Uterus (tissue), 4 donors: ENCODE measurements around the gene VARS2. TPM values are rescaled to one million over a fixed set of nuclear protein-coding genes. Genes with fewer than 3 reads are reported as not detected.
A peak's percentile ranks its signal among the peaks of the same experiment; 100 is the strongest.

Experiments
- DNase-seq, 2 donors: peaks; one replicate each; pipeline ENCODE4 v3.0.0-alpha.2; 2019 to 2020
- H3K27ac ChIP-seq, 2 donors: fragments of 200-600 bp; sonication (generic); 1 replicate in 1 of 2; 2 replicates in 1 of 2; pipeline ENCODE4 v1.5.1; 2016 to 2018
- H3K27me3 ChIP-seq, 2 donors: fragments of 200-600 bp; sonication (generic); one replicate each; pipeline ENCODE4 v1.5.1; 2018 to 2019; ENCODE audit warnings: control low read depth in 1 of 2
- H3K36me3 ChIP-seq, 2 donors: fragments of 200-600 bp; sonication (generic); one replicate each; pipeline ENCODE4 v1.5.1; 2019; ENCODE audit warnings: control low read depth in 1 of 2
- H3K4me1 ChIP-seq, 2 donors: fragments of 200-600 bp; sonication (generic); one replicate each; pipeline ENCODE4 v1.5.1; 2018 to 2019; ENCODE audit warnings: control low read depth in 1 of 2
- H3K4me3 ChIP-seq, 2 donors: fragments of 200-600 bp; sonication (generic); 1 replicate in 1 of 2; 2 replicates in 1 of 2; pipeline ENCODE4 v1.5.1; 2018 to 2019; ENCODE audit warnings: mild to moderate bottlenecking in 1 of 2
- H3K9me3 ChIP-seq, 2 donors: fragments of 200-600 bp; sonication (generic); one replicate each; pipeline ENCODE4 v1.5.1; 2019; ENCODE audit warnings: control low read depth in 1 of 2
- POLR2A ChIP-seq, 2 donors: fragments of 450-650 bp; IDR thresholded peaks; one replicate each; pipeline ENCODE4 v1.6.1; 2016; ENCODE audit warnings: antibody characterized with exemption in 2 of 2, mild to moderate bottlenecking in 1 of 2, moderate library complexity in 1 of 2
- intact Hi-C: fragments of 100-400 bp; cut with DNase I; formaldehyde crosslinking; loops from one replicate; pipeline ENCODE4 v1.15.1; 2023; ENCODE audit warnings: low total_unique reads
- total RNA-seq, 4 donors: library from RNA; depleted of rRNA in 3 of 4; stranded (reverse); fragments of >200 nt in 3 of 4; gene quantifications; one replicate each; pipeline versions ENCODE4 v1.1.0 to v1.2.4, GENCODE V29; 2014 to 2023
- TF ChIP-seq, protein P1 (sequence below), 4 experiments: fragments of 200-600 bp in 2 of 4; fragments of 450-650 bp in 2 of 4; sonication (generic) in 2 of 4; IDR thresholded peaks; one replicate each; pipeline ENCODE4 v1.5.1; 2016 to 2019; ENCODE audit warnings: antibody characterized with exemption in 4 of 4, mild to moderate bottlenecking in 2 of 4, moderate library complexity in 1 of 4
- donor health status: DM: yes; HTN: yes; CAD: no.

The VARS2 gene
- total RNA-seq, 4 donors from 2014 or later, result 12.6 to 34.2 (median 22.4) TPM

DNA sequence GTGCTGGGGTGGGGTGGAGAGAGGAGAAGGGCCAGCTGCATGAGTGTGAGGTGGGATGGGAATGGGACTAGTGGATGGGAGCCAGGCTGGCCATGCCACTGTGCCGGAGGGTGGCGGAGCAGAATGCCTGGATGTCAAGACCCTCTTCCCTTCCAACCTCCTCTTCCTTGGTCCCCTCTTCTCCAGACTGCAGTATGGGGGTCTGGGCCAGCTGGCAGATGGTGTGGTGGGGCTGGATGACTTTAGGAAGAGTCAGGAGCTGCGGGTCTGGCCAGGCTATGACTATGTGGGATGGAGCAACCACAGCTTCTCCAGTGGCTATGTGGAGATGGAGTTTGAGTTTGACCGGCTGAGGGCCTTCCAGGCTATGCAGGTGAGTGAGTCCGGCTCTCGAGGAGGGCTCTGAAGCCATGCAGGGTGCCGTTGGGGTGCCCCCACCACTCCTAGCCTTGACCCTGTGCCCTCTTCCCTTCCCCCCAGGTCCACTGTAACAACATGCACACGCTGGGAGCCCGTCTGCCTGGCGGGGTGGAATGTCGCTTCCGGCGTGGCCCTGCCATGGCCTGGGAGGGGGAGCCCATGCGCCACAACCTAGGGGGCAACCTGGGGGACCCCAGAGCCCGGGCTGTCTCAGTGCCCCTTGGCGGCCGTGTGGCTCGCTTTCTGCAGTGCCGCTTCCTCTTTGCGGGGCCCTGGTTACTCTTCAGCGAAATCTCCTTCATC lies 22.1 kb upstream of the VARS2 start:
- intact Hi-C loops, result no loop called here
- TF ChIP-seq, protein P1, sequence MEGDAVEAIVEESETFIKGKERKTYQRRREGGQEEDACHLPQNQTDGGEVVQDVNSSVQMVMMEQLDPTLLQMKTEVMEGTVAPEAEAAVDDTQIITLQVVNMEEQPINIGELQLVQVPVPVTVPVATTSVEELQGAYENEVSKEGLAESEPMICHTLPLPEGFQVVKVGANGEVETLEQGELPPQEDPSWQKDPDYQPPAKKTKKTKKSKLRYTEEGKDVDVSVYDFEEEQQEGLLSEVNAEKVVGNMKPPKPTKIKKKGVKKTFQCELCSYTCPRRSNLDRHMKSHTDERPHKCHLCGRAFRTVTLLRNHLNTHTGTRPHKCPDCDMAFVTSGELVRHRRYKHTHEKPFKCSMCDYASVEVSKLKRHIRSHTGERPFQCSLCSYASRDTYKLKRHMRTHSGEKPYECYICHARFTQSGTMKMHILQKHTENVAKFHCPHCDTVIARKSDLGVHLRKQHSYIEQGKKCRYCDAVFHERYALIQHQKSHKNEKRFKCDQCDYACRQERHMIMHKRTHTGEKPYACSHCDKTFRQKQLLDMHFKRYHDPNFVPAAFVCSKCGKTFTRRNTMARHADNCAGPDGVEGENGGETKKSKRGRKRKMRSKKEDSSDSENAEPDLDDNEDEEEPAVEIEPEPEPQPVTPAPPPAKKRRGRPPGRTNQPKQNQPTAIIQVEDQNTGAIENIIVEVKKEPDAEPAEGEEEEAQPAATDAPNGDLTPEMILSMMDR (IDR thresholded peaks at IDR 0.05), result no peak
- TF ChIP-seq POLR2A (IDR thresholded peaks at IDR 0.05), result no peak
- Histone ChIP-seq H3K4me3 (no peak overlapping the region), H3K36me3 (no peaks in the 10 kb centered on the region), H3K4me1 (no peaks in the 10 kb centered on the region), H3K27ac (no peak overlapping the region), H3K27me3 (no peaks in the 10 kb centered on the region), H3K9me3 (no peaks in the 10 kb centered on the region)
- peak in 1 of 2 donors; percentile 11 for DNase-seq

DNA sequence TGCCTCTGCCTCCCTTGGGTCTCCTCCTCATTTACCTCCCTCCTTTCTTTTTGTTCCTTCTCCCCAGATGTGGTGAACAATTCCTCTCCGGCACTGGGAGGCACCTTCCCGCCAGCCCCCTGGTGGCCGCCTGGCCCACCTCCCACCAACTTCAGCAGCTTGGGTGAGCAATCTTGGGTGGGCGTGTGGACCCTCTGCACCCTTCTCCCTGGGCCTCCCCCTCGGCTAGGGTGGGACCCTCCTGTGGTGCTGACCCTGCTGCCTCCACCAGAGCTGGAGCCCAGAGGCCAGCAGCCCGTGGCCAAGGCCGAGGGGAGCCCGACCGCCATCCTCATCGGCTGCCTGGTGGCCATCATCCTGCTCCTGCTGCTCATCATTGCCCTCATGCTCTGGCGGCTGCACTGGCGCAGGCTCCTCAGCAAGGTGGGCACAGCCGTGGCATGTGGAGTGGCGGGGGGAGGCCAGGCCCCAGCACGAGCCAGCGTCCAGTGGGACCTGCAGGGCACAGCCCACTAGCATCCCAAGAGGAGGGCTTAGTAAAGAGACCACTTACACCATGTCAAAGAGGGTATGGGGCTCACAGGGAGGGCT lies 20.9 kb upstream of the VARS2 start:
- H3K4me1 ChIP-seq, result no peaks in the 10 kb centered on the region
- intact Hi-C loops, result no loop called here
- DNase-seq, result no peak
- TF ChIP-seq POLR2A (IDR thresholded peaks at IDR 0.05), result no peak
- TF ChIP-seq, protein P1 (IDR thresholded peaks at IDR 0.05), result no peak
- no peak overlapping the region for H3K27ac ChIP-seq
- no peaks in the 10 kb centered on the region for H3K9me3 ChIP-seq
- no peaks in the 10 kb centered on the region for H3K36me3 ChIP-seq
- H3K4me3 ChIP-seq, result no peak overlapping the region
- no peaks in the 10 kb centered on the region for H3K27me3 ChIP-seq

DNA sequence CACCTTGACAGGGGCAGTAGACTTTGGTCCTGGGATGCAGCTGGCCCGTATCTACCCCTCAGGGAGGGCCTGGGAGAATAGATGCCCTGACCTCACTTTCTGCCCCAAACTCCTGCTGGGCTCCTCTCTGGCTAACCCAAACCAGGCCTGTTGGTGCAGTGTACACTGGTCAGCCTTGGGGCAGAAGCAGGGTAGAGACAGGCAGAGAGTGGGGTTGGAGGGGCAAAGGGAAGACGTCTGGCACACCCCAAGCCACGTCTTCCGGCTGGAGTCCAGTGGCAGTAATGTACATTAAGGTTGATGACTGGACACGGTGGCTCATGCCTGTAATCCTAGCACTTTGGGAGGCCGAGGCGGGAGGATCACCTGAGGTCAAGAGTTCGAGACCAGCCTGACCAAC lies 20.4 kb upstream of the VARS2 start:
- no peak for DNase-seq

DNA sequence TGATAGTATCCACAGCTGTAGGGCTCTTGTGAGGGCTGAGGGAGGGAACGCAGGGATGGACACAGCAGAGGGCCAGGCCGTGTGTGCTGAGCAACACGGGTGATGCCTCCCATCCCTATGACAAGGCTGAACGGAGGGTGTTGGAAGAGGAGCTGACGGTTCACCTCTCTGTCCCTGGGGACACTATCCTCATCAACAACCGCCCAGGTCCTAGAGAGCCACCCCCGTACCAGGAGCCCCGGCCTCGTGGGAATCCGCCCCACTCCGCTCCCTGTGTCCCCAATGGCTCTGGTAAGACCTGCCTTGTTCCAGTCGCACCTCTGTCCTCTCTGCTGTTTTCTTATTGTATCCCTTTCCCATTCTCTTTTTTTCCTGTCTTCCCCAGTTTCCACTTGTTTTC lies 19.7 kb upstream of the VARS2 start:
- DNase-seq, result no peak
- TF ChIP-seq, protein P1 (IDR thresholded peaks at IDR 0.05), result no peak
- no peak for TF ChIP-seq POLR2A (IDR thresholded peaks at IDR 0.05)
- no peak overlapping the region for H3K4me3 ChIP-seq
- H3K27me3 ChIP-seq, result no peaks in the 10 kb centered on the region
- H3K9me3 ChIP-seq, result no peaks in the 10 kb centered on the region
- no peak overlapping the region for H3K27ac ChIP-seq
- intact Hi-C loops, result no loop called here
- H3K4me1 ChIP-seq, result no peaks in the 10 kb centered on the region
- H3K36me3 ChIP-seq, result no peaks in the 10 kb centered on the region

More for the DNA sequence above, 20.4 kb upstream of the VARS2 start:
- H3K36me3 ChIP-seq, result no peaks in the 10 kb centered on the region
- H3K27ac ChIP-seq, result no peak overlapping the region
- intact Hi-C loops, result no loop called here
- H3K9me3 ChIP-seq, result no peaks in the 10 kb centered on the region
- TF ChIP-seq, protein P1 (IDR thresholded peaks at IDR 0.05), result no peak
- no peak for TF ChIP-seq POLR2A (IDR thresholded peaks at IDR 0.05)
- no peaks in the 10 kb centered on the region for H3K4me1 ChIP-seq
- H3K27me3 ChIP-seq, result no peaks in the 10 kb centered on the region
- H3K4me3 ChIP-seq, result no peak overlapping the region

DNA sequence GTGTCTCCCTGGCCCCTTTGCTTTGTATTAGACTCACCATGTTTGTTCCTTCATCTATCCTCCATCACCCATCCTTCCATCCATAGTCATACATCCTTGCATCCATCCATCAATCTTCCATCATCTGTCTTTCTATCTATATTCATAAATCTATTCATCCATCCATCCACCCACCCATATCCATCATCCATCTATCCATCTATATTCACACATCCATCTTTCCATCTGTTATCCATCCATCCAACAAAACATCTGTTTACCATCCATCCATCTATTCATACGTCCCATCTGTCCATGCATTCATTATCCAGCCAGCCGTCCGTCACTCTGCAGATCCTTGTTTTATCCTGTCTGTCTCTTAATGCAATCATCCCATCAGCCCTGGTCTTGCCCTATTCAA lies 19.1 kb upstream of the VARS2 start:
- no peaks in the 10 kb centered on the region for H3K9me3 ChIP-seq
- no peak for TF ChIP-seq POLR2A (IDR thresholded peaks at IDR 0.05)
- TF ChIP-seq, protein P1 (IDR thresholded peaks at IDR 0.05), result no peak
- intact Hi-C loops, result no loop called here
- H3K36me3 ChIP-seq, result no peaks in the 10 kb centered on the region
- H3K4me1 ChIP-seq, result no peaks in the 10 kb centered on the region
- H3K4me3 ChIP-seq, result no peak overlapping the region
- H3K27ac ChIP-seq, result no peak overlapping the region
- no peak for DNase-seq
- H3K27me3 ChIP-seq, result no peaks in the 10 kb centered on the region
